HL-60 (cell line): ENCODE measurements around the gene ARHGEF1.
A peak's percentile ranks its signal among the peaks of the same experiment; 100 is the strongest.

ENCODE experiments used
- DNase-seq, 2 experiments: peaks; one replicate each; pipeline ENCODE4 v3.0.0-alpha.2; 2010 to 2020; ENCODE audit warnings: low read depth in 1 of 2, low spot score in 1 of 2
- H3K27ac ChIP-seq: fragments of 250-450 bp; sonication (Bioruptor Pico); replicated peaks from 2 replicates; pipeline ENCODE4 v1.5.1; 2020; ENCODE audit warnings: mild to moderate bottlenecking, moderate library complexity
- H3K27me3 ChIP-seq: fragments of 250-450 bp; sonication (Bioruptor Pico); 2 replicates; pipeline ENCODE4 v1.5.1; 2021; ENCODE audit warnings: mild to moderate bottlenecking, moderate library complexity; ENCODE audit not compliant: insufficient read depth, poor library complexity, severe bottlenecking
- H3K4me3 ChIP-seq: replicated peaks from 2 replicates; pipeline ENCODE4 v1.5.1; 2011; ENCODE audit warnings: mild to moderate bottlenecking, control low read depth, low read length; ENCODE audit not compliant: insufficient read depth
- GABPA ChIP-seq: IDR thresholded peaks from 2 replicates; pipeline ENCODE4 v1.6.1; 2012; ENCODE audit warnings: low read depth
- POLR2AphosphoS5 ChIP-seq: IDR thresholded peaks from 2 replicates; pipeline ENCODE4 v1.6.1; 2012; ENCODE audit warnings: low read depth
- SPI1 ChIP-seq: IDR thresholded peaks from 2 replicates; pipeline ENCODE4 v1.6.1; 2012; ENCODE audit warnings: low read depth, mild to moderate bottlenecking, borderline replicate concordance
- TF ChIP-seq, protein P1 (sequence below): IDR thresholded peaks from one replicate; pipeline ENCODE4 v1.5.1; 2011; ENCODE audit warnings: low read length, control low read depth, inconsistent platforms; ENCODE audit not compliant: insufficient read depth
- TF ChIP-seq, protein P2 (sequence below): IDR thresholded peaks from 2 replicates; pipeline ENCODE4 v1.6.1; 2012; ENCODE audit warnings: low read depth; ENCODE audit not compliant: insufficient replicate concordance

The ARHGEF1 gene

DNA sequence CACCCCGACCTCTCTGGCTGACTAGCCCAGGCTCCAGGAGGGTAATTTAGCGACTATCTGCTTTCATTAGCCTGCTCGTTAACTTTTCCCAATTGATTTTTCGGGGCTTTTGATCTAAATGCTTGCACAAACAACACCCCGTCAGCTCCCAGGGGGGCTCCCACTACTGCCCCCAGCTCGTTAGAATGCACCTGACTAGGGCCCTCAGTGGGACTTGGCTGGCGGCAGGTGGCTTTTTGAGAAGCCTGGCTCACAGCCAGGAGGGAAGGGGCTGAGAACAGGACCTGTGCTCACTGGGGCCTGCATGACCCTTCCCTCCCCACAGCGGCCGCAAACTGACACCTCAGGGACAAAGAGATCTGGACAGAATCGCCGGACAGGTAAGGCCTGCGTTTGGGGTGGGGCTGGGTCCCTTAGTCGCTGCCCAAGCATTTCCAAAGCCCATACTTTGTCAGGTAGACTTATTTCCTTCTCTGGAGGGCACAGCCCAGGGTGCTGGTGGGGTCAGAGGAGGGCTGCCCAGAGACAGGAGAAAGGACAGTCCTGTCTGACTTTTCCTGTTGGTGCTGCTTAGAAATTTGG, 13.5 kb upstream of the ARHGEF1 start:
- no peak overlapping the region for H3K4me3 ChIP-seq
- H3K27me3 ChIP-seq = no peaks in the 10 kb centered on the region
- no peak for DNase-seq
- TF ChIP-seq, protein P1, sequence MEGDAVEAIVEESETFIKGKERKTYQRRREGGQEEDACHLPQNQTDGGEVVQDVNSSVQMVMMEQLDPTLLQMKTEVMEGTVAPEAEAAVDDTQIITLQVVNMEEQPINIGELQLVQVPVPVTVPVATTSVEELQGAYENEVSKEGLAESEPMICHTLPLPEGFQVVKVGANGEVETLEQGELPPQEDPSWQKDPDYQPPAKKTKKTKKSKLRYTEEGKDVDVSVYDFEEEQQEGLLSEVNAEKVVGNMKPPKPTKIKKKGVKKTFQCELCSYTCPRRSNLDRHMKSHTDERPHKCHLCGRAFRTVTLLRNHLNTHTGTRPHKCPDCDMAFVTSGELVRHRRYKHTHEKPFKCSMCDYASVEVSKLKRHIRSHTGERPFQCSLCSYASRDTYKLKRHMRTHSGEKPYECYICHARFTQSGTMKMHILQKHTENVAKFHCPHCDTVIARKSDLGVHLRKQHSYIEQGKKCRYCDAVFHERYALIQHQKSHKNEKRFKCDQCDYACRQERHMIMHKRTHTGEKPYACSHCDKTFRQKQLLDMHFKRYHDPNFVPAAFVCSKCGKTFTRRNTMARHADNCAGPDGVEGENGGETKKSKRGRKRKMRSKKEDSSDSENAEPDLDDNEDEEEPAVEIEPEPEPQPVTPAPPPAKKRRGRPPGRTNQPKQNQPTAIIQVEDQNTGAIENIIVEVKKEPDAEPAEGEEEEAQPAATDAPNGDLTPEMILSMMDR = no peak
- no peak for TF ChIP-seq GABPA
- no peak for TF ChIP-seq SPI1
- TF ChIP-seq, protein P2, sequence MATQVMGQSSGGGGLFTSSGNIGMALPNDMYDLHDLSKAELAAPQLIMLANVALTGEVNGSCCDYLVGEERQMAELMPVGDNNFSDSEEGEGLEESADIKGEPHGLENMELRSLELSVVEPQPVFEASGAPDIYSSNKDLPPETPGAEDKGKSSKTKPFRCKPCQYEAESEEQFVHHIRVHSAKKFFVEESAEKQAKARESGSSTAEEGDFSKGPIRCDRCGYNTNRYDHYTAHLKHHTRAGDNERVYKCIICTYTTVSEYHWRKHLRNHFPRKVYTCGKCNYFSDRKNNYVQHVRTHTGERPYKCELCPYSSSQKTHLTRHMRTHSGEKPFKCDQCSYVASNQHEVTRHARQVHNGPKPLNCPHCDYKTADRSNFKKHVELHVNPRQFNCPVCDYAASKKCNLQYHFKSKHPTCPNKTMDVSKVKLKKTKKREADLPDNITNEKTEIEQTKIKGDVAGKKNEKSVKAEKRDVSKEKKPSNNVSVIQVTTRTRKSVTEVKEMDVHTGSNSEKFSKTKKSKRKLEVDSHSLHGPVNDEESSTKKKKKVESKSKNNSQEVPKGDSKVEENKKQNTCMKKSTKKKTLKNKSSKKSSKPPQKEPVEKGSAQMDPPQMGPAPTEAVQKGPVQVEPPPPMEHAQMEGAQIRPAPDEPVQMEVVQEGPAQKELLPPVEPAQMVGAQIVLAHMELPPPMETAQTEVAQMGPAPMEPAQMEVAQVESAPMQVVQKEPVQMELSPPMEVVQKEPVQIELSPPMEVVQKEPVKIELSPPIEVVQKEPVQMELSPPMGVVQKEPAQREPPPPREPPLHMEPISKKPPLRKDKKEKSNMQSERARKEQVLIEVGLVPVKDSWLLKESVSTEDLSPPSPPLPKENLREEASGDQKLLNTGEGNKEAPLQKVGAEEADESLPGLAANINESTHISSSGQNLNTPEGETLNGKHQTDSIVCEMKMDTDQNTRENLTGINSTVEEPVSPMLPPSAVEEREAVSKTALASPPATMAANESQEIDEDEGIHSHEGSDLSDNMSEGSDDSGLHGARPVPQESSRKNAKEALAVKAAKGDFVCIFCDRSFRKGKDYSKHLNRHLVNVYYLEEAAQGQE = no peak
- no peak; the same call in none of the 2 replicates for TF ChIP-seq POLR2AphosphoS5
- H3K27ac ChIP-seq = peak overlapping the region; percentile 11; the same call in 1 of the 2 replicates

DNA sequence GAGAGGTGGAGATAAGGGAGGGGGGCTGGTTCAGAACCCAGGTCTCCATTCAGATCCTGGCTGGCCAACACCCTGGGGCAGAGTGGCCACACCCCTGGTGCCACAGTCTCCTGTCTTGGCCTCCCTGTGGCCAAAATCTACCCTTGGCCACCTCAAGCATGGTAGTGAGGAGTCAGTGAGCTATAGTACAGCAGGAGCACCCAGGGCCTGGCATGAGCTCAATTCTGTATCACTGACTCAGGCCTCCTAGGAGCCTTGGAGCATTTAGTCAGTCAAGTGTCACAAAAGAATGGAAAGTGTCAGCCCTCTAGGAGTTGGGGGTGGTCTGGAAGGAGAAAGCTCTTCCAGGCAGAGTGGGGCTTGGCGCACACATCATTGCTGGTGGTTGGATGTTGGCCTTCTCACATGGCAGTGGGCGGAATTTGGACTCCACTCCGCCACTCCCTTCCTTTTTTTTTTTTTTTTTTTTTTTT, 12.5 kb upstream of the ARHGEF1 start:
- H3K27ac ChIP-seq = peak overlapping the region; percentile 41
- TF ChIP-seq GABPA (no peak), POLR2AphosphoS5 (peak; percentile 17; the same call in 1 of the 2 replicates)
- DNase-seq = peak in 1 of 2 experiments; percentile 45

GRCh38 chr19:41871573-41872383, 11.2 kb upstream of the ARHGEF1 start:
- DNase-seq = peak in 1 of 2 experiments; percentile 96
- Histone ChIP-seq H3K4me3 (no peak overlapping the region), H3K27me3 (no peaks in the 10 kb centered on the region), H3K27ac (peak overlapping the region; percentile 72)
- TF ChIP-seq, protein P2 = peak; percentile 39
- TF ChIP-seq SPI1 (peak; percentile 78), GABPA (peak; percentile 49; the same call in 1 of the 2 replicates), POLR2AphosphoS5 (peak; percentile 98)
- TF ChIP-seq, protein P1 = no peak

More for the DNA sequence above, 12.5 kb upstream of the ARHGEF1 start:
- no peak overlapping the region for H3K4me3 ChIP-seq
- no peaks in the 10 kb centered on the region for H3K27me3 ChIP-seq

GRCh38 chr19:41872384-41872774, 10.6 kb upstream of the ARHGEF1 start:
- no peak overlapping the region for H3K4me3 ChIP-seq
- no peaks in the 10 kb centered on the region for H3K27me3 ChIP-seq
- no peak for DNase-seq
- TF ChIP-seq, protein P1 = no peak
- TF ChIP-seq GABPA (no peak), POLR2AphosphoS5 (no peak), SPI1 (no peak)
- TF ChIP-seq, protein P2 = no peak
- peak overlapping the region; percentile 72 for H3K27ac ChIP-seq
